H9 (cell line): Measurements from ENCODE around the gene OR1K1. TPM values are rescaled to one million over a fixed set of nuclear protein-coding genes. Genes with fewer than 3 reads are reported as not detected.

Experiments
- DNase-seq: peaks from one replicate; pipeline ENCODE4 v3.0.0-alpha.2; 2017
- H2AFZ ChIP-seq: one replicate; pipeline ENCODE4 v1.6.1; 2013; ENCODE audit warnings: mild to moderate bottlenecking, low read length, control low read depth, moderate library complexity
- H2AK5ac ChIP-seq: 2 replicates; pipeline ENCODE4 v1.6.1; 2013; ENCODE audit warnings: low read length, control low read depth, mixed read lengths; ENCODE audit not compliant: insufficient read length
- H2BK120ac ChIP-seq: one replicate; pipeline ENCODE4 v1.6.1; 2013; ENCODE audit warnings: low read depth, mild to moderate bottlenecking, low read length, control low read depth, inconsistent platforms; ENCODE audit not compliant: poor library complexity, severe bottlenecking
- H2BK12ac ChIP-seq: 2 replicates; pipeline ENCODE4 v1.6.1; 2013; ENCODE audit warnings: low read length, control low read depth, mixed read lengths, low read depth; ENCODE audit not compliant: insufficient read length
- H2BK15ac ChIP-seq: 2 replicates; pipeline ENCODE4 v1.6.1; 2013; ENCODE audit warnings: low read depth, low read length, control low read depth
- H2BK20ac ChIP-seq: one replicate; pipeline ENCODE4 v1.6.1; 2013; ENCODE audit warnings: low read depth, mild to moderate bottlenecking, low read length, control low read depth, inconsistent platforms; ENCODE audit not compliant: poor library complexity, severe bottlenecking
- H2BK5ac ChIP-seq: 2 replicates; pipeline ENCODE4 v1.6.1; 2013; ENCODE audit warnings: low read length, control low read depth, mixed read lengths; ENCODE audit not compliant: insufficient read length
- H3K14ac ChIP-seq: 2 replicates; pipeline ENCODE4 v1.6.1; 2013; ENCODE audit warnings: low read length, control low read depth; ENCODE audit not compliant: insufficient read depth
- H3K18ac ChIP-seq: 2 replicates; pipeline ENCODE4 v1.6.1; 2013; ENCODE audit warnings: low read depth, mild to moderate bottlenecking, mixed read lengths, low read length, control low read depth; ENCODE audit not compliant: insufficient read length
- H3K23ac ChIP-seq: 2 replicates; pipeline ENCODE4 v1.6.1; 2013; ENCODE audit warnings: low read length, control low read depth, mixed read lengths, low read depth; ENCODE audit not compliant: insufficient read length
- H3K23me2 ChIP-seq: 2 replicates; pipeline ENCODE4 v1.6.1; 2013; ENCODE audit warnings: low read depth, mild to moderate bottlenecking, mixed read lengths, low read length, control low read depth; ENCODE audit not compliant: insufficient read length, poor library complexity, severe bottlenecking
- H3K27ac ChIP-seq: 2 replicates; pipeline ENCODE4 v1.5.1; 2013; ENCODE audit warnings: low read length, control low read depth, mixed read lengths, low read depth; ENCODE audit not compliant: insufficient read length
- H3K27me3 ChIP-seq: 2 replicates; pipeline ENCODE4 v1.6.1; 2013; ENCODE audit warnings: low read length, control low read depth, inconsistent platforms; ENCODE audit not compliant: insufficient read depth
- H3K4ac ChIP-seq: 2 replicates; pipeline ENCODE4 v1.6.1; 2013; ENCODE audit warnings: low read depth, mild to moderate bottlenecking, control low read depth, inconsistent platforms, low read length, moderate library complexity
- H3K4me1 ChIP-seq: 2 replicates; pipeline ENCODE4 v1.6.1; 2013; ENCODE audit warnings: low read length, control low read depth, inconsistent platforms; ENCODE audit not compliant: insufficient read depth
- H3K4me2 ChIP-seq: 2 replicates; pipeline ENCODE4 v1.6.1; 2013; ENCODE audit warnings: low read length, control low read depth, mixed read lengths; ENCODE audit not compliant: insufficient read length, insufficient read depth
- H3K56ac ChIP-seq: 2 replicates; pipeline ENCODE4 v1.6.1; 2013; ENCODE audit warnings: low read depth, mild to moderate bottlenecking, mixed read lengths, low read length, control low read depth; ENCODE audit not compliant: insufficient read length
- H3K79me1 ChIP-seq: 2 replicates; pipeline ENCODE4 v1.6.1; 2013; ENCODE audit warnings: low read depth, mild to moderate bottlenecking, moderate library complexity, low read length, control low read depth, inconsistent platforms; ENCODE audit not compliant: insufficient read depth, poor library complexity, severe bottlenecking
- H3K79me2 ChIP-seq: 2 replicates; pipeline ENCODE4 v1.6.1; 2013; ENCODE audit warnings: low read length, control low read depth, inconsistent platforms; ENCODE audit not compliant: insufficient read depth
- H3K9ac ChIP-seq: 2 replicates; pipeline ENCODE4 v1.6.1; 2013; ENCODE audit warnings: low read length, control low read depth, mixed read lengths; ENCODE audit not compliant: insufficient read length; ENCODE audit errors: extremely low read depth
- H3K9me3 ChIP-seq: one replicate; pipeline ENCODE4 v1.6.1; 2013; ENCODE audit warnings: low read depth, low read length, inconsistent platforms; ENCODE audit not compliant: control insufficient read depth
- H3T11ph ChIP-seq: one replicate; pipeline ENCODE4 v1.6.1; 2013; ENCODE audit warnings: mild to moderate bottlenecking, low read length, control low read depth, inconsistent platforms
- H4K20me1 ChIP-seq: one replicate; pipeline ENCODE4 v1.6.1; 2013; ENCODE audit not compliant: control insufficient read depth, insufficient read length, insufficient read depth
- H4K5ac ChIP-seq: 2 replicates; pipeline ENCODE4 v1.6.1; 2013; ENCODE audit warnings: low read depth, mild to moderate bottlenecking, mixed read lengths, low read length, control low read depth; ENCODE audit not compliant: insufficient read length
- H4K8ac ChIP-seq: replicated peaks from 2 replicates; pipeline ENCODE4 v1.6.1; 2013; ENCODE audit warnings: low read length, control low read depth, mixed read lengths, low read depth; ENCODE audit not compliant: insufficient read length
- H4K91ac ChIP-seq: 2 replicates; pipeline ENCODE4 v1.6.1; 2013; ENCODE audit warnings: low read depth, mild to moderate bottlenecking, moderate library complexity, mixed read lengths, low read length, control low read depth; ENCODE audit not compliant: insufficient read length
- H3K27ac Mint-ChIP-seq, 3 experiments: 2 replicates in 2 of 3; 3 replicates in 1 of 3; pipeline ENCODE4 v1.8.0; 2020 to 2021; ENCODE audit warnings: mixed read lengths in 3 of 3, mild to moderate bottlenecking in 1 of 3, moderate library complexity in 1 of 3
- H3K27me3 Mint-ChIP-seq: 2 replicates; pipeline ENCODE4 v1.8.0; 2021; ENCODE audit warnings: low read depth, mild to moderate bottlenecking, moderate library complexity, mixed read lengths
- H3K36me3 Mint-ChIP-seq, 3 experiments: 2 replicates in 2 of 3; 3 replicates in 1 of 3; pipeline ENCODE4 v1.8.0; 2020 to 2021; ENCODE audit warnings: low read depth in 3 of 3, mixed read lengths in 3 of 3; ENCODE audit not compliant: insufficient read depth in 1 of 3
- H3K4me1 Mint-ChIP-seq, 2 experiments: 2 replicates each; pipeline ENCODE4 v1.8.0; 2020; ENCODE audit warnings: mixed read lengths in 2 of 2
- H3K4me3 Mint-ChIP-seq, 2 experiments: 2 replicates in 1 of 2; 3 replicates in 1 of 2; pipeline ENCODE4 v1.8.0; 2020 to 2021; ENCODE audit warnings: mild to moderate bottlenecking in 2 of 2, mixed read lengths in 2 of 2, moderate library complexity in 1 of 2
- H3K9me3 Mint-ChIP-seq, 2 experiments: 2 replicates in 1 of 2; 3 replicates in 1 of 2; pipeline ENCODE4 v1.8.0; 2020; ENCODE audit warnings: mild to moderate bottlenecking in 2 of 2, mixed read lengths in 2 of 2, moderate library complexity in 1 of 2
- CTCF ChIP-seq: fragments of 200-600 bp; sonication (generic); conservative IDR thresholded peaks from 3 replicates; pipeline ENCODE4 v1.8.0; 2021; ENCODE audit warnings: antibody characterized with exemption, mild to moderate bottlenecking
- WGBS: extraction: QIAGEN DNeasy Blood & Tissue Kit; methylation state at CpG from one replicate; pipeline ENCODE4 v1.1.7; 2013; ENCODE audit warnings: missing lambda C conversion rate, low lambda C conversion rate, mixed read lengths; ENCODE audit not compliant: insufficient read length; ENCODE audit errors: extremely low coverage; 5-methylcytosine and 5-hydroxymethylcytosine counted together
- total RNA-seq: library from RNA; stranded (reverse); gene quantifications from 2 replicates; pipeline ENCODE4 v1.2.1, GENCODE V29; 2021

OR1K1 gene
- total RNA-seq, 1 experiment from 2014 or later = not detected

DNA sequence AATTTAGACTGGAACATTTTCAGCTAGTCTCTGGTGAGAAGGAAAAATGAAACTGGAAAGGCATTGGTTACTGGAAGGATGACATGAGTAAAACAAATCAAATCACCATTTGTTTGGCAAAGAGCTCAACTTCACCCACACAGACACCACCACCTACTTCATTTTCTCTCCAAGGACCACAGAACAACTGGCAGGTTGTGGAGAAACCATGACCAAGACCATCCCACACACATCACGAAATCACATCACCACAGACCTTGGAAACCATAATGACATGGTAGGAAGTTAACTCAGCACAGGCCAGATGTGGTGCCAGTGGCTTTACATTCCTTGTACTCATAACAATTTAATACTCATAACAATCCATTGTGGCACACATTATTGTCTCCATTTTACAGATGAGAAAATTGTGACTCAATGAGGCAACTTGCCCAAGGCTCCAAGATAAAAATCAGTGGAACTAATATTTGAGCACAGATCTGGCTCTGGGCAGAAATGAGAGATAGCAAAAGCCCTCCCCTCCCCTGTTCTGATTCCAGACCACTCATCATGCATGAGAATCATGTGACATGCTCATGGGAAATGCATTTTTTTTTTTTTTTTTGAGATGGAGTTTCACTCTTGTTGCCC lies 7.5 kb downstream of the OR1K1 start:
- Histone ChIP-seq H3T11ph (no peak overlapping the region), H3K9ac (no peak overlapping the region), H3K4me1 (no peaks in the 10 kb centered on the region; the same call in 1 of the 2 replicates), H3K79me1 (no peaks in the 10 kb centered on the region), H3K27me3 (no peaks in the 10 kb centered on the region), H2AFZ (no peak overlapping the region), H4K20me1 (peaks cover 3% of the 10 kb centered on the region), H3K79me2 (no peaks in the 10 kb centered on the region), H4K8ac (no peak overlapping the region), H4K91ac (no peak overlapping the region), H3K14ac (no peak overlapping the region), H3K4me2 (no peak overlapping the region), H4K5ac (no peak overlapping the region), H3K23ac (no peak overlapping the region), H3K27ac (no peak overlapping the region), H2BK5ac (no peak overlapping the region), H3K23me2 (no peaks in the 10 kb centered on the region), H3K9me3 (peaks cover 7% of the 10 kb centered on the region), H3K18ac (no peak overlapping the region), H3K4ac (no peak overlapping the region), H2BK12ac (no peak overlapping the region), H2BK120ac (no peak overlapping the region), H3K56ac (no peak overlapping the region), H2AK5ac (no peak overlapping the region), H2BK15ac (no peak overlapping the region), H2BK20ac (no peak overlapping the region)
- no peak for DNase-seq
- WGBS = no CpG with 5 or more reads among the region's 1 CpG
- Mint-ChIP-seq H3K36me3 (peaks cover 3 to 14% (median 12%) of the 10 kb centered on the region in 3 experiments; a peak in 6 of 7 replicates), H3K4me3 (no peak overlapping the region), H3K27me3 (no peaks in the 10 kb centered on the region; the same call in 1 of the 2 replicates), H3K9me3 (peaks cover 24 to 39% of the 10 kb centered on the region in 2 experiments), H3K4me1 (no peaks in the 10 kb centered on the region; a peak in 2 of 4 replicates), H3K27ac (no peak overlapping the region)
- TF ChIP-seq CTCF = no peak
